ENCODE data around the gene IL1RN.

Gene IL1RN

GRCh38 chr2:113104054-113104611 lies 23.3 kb upstream of the IL1RN start:
- DNase-seq, result no peak

- no peak for DNase-seq
Measured at GRCh38 chr2:113105047-113105785, 22.2 kb upstream of the IL1RN start.

- no peak for DNase-seq
Measured at GRCh38 chr2:113111121-113111520, 16.3 kb upstream of the IL1RN start.

GRCh38 chr2:113111823-113112287 lies 15.5 kb upstream of the IL1RN start:
- no peak for DNase-seq

GRCh38 chr2:113112441-113112840 lies 15.0 kb upstream of the IL1RN start:
- DNase-seq, result no peak

GRCh38 chr2:113112871-113113270 lies 14.5 kb upstream of the IL1RN start:
- no peak for DNase-seq

GRCh38 chr2:113113807-113114206 lies 13.6 kb upstream of the IL1RN start:
- DNase-seq, result no peak

- DNase-seq, result no peak
Measured at GRCh38 chr2:113114224-113114945, 13.0 kb upstream of the IL1RN start.

GRCh38 chr2:113114996-113115395 lies 12.4 kb upstream of the IL1RN start:
- no peak for DNase-seq

- DNase-seq, result no peak
Measured at GRCh38 chr2:113116100-113116958, 11.1 kb upstream of the IL1RN start.

GRCh38 chr2:113117541-113118262 lies 9.7 kb upstream of the IL1RN start:
- no peak for DNase-seq

GRCh38 chr2:113118263-113118657 lies 9.1 kb upstream of the IL1RN start:
- DNase-seq, result no peak

GRCh38 chr2:113119111-113119510 lies 8.3 kb upstream of the IL1RN start:
- no peak for DNase-seq

- DNase-seq, result no peak
Measured at GRCh38 chr2:113120861-113121260, 6.5 kb upstream of the IL1RN start.

- no peak for DNase-seq
Measured at GRCh38 chr2:113122364-113122763, 5.0 kb upstream of the IL1RN start.

- no peak for DNase-seq
Measured at GRCh38 chr2:113123726-113124125, 3.7 kb upstream of the IL1RN start.

GRCh38 chr2:113124181-113124961 lies 3.0 kb upstream of the IL1RN start:
- no peak for DNase-seq

GRCh38 chr2:113124984-113125855 lies 2.2 kb upstream of the IL1RN start:
- DNase-seq, result no peak

- no peak for DNase-seq
Measured at GRCh38 chr2:113127646-113128570, 510 bp downstream of the IL1RN start.
